GM21528 (cell line): ENCODE results near the gene NMNAT2.
"Not testable (repeated sequence)": the region's sequence is repeated elsewhere in the genome, so short reads cannot be mapped to it uniquely, and the experiment has no call there.

Source experiments
- ATAC-seq: cut with Tn5 transposase; IDR thresholded peaks from one replicate; pipeline ENCODE4 v1.9.1; 2021; ENCODE audit warnings: mild to moderate bottlenecking, moderate library complexity; ENCODE audit not compliant: unreplicated experiment, low FRiP score

NMNAT2 gene

DNA sequence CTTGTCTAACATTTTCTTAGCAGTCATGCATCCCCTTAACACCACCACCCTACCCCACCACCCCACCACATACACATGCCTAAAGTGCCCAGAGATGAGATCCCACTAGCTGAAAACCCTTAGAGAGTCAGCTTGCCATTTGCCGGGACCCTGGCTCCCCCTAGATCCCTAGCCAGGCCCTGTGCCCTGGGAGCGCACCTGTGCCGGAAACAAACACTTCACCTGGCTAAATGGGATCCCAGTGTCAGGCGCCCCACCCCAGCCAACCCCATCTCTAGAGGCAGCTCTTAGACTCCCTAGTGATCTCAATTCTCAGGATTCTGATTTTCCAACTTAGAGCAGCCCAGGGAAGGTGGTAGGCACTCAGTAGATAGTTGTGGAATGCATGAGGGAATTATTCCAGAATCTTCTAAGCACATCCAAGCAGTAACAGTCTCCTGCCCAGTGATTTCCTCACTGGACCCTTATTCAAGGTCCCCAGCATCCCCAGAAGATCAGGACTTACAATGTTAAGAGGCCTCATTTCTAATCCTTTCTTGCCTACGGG is 126.9 kb downstream of the NMNAT2 start:
- ATAC-seq, result no peak

DNA sequence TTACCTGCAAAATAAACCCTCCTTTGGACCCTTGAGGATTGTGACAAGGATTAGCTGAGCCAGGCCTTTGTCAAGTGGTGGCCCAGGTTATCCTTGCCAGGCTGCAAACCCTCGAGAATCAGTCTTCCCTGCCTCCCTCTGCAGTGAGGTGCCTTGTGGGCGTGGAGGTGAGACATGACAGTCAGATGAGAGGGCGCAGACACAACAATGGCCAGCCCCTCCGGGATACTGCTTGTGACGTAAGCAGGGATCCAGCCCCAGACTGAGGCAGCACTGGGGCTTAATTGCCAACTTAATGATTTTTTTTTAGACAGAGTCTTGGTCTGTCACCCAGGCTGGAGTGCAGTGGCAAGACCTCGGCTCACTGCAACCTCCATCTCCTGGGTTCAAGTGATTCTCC is 127.6 kb downstream of the NMNAT2 start:
- no peak for ATAC-seq

DNA sequence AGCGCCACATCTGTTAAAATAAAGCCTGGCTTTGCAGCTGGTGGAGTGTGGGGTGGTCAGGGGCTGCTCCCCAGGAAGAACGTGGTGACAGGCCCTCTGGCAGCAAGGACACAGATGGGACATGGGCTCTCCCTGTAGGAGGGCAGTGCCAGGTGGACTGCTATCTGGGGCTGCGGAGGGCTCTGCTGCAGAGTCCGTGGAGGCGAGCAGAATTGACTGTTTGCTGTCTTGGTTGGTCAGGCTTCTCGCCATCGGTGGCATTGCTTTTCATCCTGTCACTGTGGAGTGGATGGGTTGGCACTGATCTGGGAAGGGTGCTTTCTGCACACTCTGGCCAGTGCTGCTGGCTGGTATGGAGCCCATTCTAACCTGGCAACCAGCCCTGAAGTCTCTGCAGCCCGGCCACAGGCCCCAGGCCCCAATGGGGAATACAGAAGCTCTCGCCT is 129.1 kb downstream of the NMNAT2 start:
- no peak for ATAC-seq

DNA sequence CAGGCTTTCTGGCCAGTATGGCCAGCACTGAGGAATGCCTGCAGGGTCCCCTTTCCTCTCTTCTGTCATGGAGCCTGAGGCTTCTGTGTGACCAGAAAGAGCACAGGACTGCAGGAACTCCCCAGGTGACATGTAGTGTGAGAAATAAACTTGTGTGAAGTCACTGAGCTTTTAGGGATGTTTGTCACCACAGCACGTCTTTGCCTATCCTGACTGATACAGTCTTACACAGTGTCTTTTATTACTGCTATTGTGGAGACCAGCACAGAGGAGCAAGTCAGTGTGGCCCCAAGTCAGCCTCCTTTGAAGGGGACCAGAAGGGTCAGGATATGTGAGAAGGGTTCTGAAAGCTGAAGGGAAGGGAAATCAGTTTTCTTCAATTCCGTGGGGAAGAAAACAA is 129.6 kb downstream of the NMNAT2 start:
- no peak for ATAC-seq

- no peak for ATAC-seq
Observed at GRCh38 chr1:183287191-183287675, 130.9 kb downstream of the NMNAT2 start.

- ATAC-seq, result no peak
Observed at GRCh38 chr1:183285746-183286145, 132.4 kb downstream of the NMNAT2 start.

GRCh38 chr1:183285256-183285655 is 132.9 kb downstream of the NMNAT2 start:
- no peak for ATAC-seq

DNA sequence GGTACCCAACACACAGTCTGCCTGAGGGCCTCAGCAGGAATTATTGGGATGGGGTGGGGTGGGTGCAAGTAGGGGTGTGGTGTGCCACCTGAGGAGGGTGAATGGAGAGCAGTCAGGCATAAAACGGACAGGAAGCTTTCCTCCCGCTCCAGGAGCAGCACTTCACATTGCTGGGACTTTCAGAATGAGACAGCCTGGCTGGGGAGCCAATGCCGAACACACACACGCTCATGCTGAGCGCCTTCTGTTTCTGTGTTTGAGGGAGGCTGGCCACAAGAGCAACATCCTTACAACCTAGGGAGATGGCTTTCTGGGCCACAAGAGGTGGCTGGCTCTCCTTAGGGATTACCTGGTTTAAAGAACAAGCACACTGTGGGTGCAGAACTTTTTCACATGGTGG is 134.1 kb downstream of the NMNAT2 start:
- no peak for ATAC-seq

- ATAC-seq, result no peak
Observed at GRCh38 chr1:183283286-183283685, 134.9 kb downstream of the NMNAT2 start.

DNA sequence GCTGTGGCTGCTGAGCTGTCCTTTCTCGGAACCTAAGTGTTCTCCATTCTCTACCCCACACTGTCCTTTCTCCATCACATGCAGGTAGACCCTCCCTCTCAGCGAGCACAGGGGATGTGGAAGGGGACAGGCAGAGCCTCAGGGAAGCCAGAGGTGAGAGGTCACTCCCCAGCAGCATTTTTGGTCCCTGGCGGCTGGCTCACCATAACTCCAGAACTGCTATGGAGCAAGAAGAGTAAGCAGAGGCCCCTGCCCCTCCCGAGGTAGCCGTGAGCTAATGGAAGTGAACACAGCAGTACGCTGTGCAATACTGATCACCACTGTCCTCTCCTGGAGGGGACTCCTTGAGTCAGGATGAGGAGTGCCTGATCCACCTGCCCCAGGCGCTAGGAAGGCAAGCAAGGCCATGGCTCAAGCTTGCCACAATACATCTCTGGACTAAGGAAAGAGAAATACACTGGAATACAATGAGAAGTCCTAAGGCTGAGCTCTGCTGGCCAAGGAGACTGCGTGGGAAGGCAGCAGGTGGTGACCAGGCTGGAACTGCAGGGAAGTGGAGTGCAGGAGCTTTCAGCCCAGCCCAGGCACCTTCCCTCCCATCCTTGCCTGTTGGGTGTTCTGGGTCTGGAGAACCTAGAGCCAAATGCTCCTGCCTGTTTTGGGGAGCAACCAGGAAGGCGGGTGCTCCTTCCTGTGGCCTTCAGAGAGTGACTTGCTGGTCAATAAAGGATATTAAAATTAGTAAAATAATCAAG is 135.9 kb downstream of the NMNAT2 start:
- ATAC-seq, result no peak

GRCh38 chr1:183281553-183282091 is 136.6 kb downstream of the NMNAT2 start:
- peak; percentile 70 for ATAC-seq

- ATAC-seq, result no peak
Observed at GRCh38 chr1:183281039-183281438, 137.1 kb downstream of the NMNAT2 start.

- ATAC-seq, result no peak
Observed at GRCh38 chr1:183279835-183280234, 138.3 kb downstream of the NMNAT2 start.

- ATAC-seq, result no peak
Observed at GRCh38 chr1:183278739-183279591, 139.2 kb downstream of the NMNAT2 start.

DNA sequence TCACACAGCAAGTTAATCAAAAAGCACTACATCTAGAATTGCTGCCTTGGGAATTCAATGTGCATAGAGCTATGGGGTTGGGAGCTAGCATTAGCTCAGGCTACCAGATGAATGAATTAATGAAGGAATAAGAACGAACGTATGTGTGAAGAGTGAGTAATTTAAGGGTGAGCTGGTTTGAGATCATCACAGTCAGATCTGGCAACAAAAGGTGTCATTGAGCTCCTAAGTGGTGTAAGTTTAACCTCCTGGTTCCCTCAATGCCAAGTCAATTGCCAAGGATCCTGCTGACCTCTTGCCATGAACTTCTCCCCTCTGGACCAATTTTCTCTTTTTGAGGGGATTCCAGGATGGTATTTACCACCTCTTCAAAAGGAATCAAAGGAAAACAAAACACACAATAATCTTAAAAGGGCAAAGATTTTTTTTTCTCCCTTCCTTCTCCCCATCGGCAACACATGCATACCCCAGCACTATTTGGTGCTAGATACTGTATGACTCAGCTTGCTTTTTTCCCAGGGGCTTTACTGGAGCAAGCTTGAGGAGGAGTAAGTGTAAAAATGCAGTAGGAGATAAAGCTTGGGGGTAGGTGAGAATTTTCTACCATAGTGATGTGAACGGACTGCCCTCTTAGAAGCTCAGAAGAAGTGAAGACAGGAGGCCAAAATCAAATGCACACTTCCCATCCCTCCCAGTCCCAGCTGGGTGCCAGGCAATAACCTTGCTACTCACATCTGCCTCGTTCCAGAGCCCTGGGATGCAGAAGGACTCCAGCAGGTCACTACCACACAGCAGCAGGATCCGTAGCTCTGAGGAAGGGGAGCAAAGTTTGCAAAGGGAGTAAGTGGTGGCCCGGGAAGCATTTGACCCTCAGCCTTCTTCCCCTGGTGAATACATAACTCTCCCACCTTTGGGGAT is 140.1 kb downstream of the NMNAT2 start:
- no peak for ATAC-seq

DNA sequence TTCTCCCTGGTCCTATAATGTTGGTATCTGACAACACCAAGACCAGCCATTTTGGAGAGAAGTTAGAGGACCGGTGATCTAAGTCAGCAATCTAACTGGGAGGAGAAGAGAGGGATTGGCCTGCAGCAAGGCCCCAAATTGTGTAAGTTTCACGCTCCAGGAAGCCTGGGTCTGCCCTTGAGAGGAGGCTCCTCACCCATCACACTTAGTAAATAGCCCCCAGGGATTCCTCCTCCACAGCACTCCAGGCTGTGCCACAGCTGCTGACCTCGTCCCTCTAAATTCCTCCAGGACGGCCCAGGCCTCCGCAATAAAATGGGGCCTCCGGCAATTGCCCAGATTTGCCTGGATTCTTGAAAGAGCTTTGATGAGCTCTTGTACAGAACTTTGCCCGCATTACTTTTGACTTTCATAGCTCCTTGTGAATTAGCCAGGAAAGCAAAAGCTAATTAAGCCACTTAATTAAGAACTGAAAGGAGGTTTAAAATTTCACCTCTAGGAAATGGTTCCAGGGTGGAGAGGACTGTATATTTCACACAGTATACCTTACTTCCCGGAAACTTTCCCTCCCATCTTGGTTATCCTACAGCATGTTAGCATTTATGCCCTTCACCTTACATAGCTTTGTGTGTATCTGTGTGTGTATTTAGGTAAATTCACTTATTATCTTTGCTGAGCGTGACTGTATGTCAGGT is 141.6 kb downstream of the NMNAT2 start:
- ATAC-seq, result no peak

- ATAC-seq, result no peak
Observed at GRCh38 chr1:183275322-183275721, 142.9 kb downstream of the NMNAT2 start.

DNA sequence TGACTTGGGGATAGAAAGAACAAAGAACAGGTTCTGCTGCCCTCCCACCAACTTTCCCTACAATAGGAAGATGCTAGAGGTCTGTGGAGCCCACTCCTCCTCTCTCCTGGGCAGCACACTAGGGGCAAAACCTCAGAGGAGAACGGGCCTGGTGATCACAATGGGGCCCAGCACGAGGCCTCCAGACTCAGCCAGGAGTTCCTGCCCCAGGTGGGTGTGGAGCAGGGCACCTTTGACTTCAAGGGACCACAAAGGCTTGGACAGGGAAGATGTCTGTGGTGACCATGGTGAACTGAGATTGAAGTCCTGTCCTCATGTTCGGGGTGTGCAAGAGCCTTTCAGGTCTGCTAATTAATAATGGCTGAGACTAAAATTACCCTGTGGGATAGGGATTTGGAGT is 143.3 kb downstream of the NMNAT2 start:
- ATAC-seq, result no peak

DNA sequence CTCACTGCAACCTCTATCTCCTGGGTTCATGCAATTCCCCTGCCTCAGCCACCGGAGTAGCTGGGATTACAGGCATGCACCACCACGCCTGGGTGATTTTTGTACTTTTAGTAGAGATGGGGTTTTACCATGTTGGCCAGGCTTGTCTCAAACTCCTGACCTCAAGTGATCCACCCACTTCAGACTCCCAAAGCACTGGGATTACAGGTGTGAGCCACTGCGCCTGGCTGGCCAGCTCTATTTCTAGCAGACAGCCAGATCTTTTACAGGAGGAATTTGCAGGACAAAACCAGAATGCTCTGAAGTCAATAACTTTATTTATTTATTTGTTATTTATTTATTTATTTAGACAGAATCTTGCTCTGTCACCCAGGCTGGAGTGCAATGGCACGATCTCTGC is 144.2 kb downstream of the NMNAT2 start:
- not testable (repeated sequence) for ATAC-seq
